ENCODE measurements around the gene DLL3.

DLL3 gene

GRCh38 chr19:39553082-39553652 is 54.4 kb downstream of the DLL3 start:
- no peak for DNase-seq (ENCODE audit: low read depth in 3 of 3, low spot score in 1 of 3)

- no peak for DNase-seq (ENCODE audit: low read depth in 3 of 3, low spot score in 1 of 3)
Observed at GRCh38 chr19:39554701-39555311, 56.1 kb downstream of the DLL3 start.

- no peak for DNase-seq (ENCODE audit: low read depth in 3 of 3, low spot score in 1 of 3)
Observed at GRCh38 chr19:39555883-39556282, 57.1 kb downstream of the DLL3 start.
